ENCODE results near the gene MEGF6.

DNA sequence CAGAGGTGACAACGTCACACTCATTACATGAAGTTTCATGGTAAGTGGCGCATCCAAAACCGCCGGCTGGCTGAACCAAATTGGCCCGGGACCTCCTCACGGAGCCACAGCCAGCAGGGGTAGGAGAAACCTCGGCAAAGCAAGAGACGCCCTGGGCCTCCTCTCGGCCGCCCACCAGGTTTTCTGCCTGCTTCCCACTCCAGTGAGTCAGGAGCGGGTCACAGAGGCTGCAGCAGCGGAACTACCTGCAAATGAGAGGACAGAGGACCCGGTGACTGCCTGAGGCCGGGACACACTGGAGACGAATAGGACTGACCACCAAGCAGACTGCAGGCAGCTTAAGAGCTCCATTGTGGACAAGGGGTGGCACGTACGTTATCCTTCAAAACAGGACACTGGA lies 55.0 kb downstream of the MEGF6 start:
- TF ChIP-seq POLR2A (IDR thresholded peaks at IDR 0.05) = no peak
- TF ChIP-seq, protein P1, sequence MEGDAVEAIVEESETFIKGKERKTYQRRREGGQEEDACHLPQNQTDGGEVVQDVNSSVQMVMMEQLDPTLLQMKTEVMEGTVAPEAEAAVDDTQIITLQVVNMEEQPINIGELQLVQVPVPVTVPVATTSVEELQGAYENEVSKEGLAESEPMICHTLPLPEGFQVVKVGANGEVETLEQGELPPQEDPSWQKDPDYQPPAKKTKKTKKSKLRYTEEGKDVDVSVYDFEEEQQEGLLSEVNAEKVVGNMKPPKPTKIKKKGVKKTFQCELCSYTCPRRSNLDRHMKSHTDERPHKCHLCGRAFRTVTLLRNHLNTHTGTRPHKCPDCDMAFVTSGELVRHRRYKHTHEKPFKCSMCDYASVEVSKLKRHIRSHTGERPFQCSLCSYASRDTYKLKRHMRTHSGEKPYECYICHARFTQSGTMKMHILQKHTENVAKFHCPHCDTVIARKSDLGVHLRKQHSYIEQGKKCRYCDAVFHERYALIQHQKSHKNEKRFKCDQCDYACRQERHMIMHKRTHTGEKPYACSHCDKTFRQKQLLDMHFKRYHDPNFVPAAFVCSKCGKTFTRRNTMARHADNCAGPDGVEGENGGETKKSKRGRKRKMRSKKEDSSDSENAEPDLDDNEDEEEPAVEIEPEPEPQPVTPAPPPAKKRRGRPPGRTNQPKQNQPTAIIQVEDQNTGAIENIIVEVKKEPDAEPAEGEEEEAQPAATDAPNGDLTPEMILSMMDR (IDR thresholded peaks at IDR 0.05) = no peak

All from uterus (tissue), 2 donors.